ENCODE results near the gene LTK.

Gene LTK

DNA sequence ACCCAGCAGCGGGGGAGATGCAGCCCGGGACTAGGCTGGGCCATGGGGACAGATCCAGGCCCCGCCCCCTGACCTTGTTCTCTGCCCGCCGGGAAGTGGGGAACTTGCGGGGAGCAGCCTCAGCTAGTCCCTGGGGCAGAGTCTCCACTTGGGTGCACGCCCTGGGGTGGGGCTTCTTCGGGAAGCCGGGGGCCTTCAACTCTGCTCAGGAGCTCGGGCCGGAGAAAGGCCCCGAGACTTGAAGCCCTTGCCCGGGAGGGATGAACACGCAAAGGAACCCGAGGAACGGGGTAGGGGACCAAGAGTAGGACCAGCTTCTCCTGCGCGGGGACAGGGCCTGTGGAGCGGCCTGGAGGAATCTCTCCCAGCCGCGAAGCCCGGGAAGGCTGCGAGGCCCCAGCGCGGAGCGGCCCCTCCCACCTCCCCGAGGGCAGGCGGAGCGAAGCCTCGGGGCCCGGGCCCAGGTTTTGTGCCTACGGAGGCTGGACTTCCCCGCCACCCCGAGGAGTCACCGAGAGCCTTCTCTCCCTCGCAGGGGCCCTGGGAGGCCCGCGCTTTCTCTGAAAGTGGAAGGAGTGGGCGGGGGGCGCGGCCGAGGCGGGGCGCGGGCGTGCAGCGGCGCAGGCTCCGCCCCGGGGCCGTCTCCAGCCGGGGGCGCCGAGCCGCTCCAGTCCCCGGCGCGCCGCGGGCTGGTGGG lies 20.3 kb downstream of the LTK start, which contains the start of gene ITPKA:
ITPKA (plus strand) TSS at position 670 of the 697 bp plus-strand sequence. CDS start 54 bp downstream, outside the sequence.
- peaks cover 11% of the 10 kb centered on the region for H3K27me3 ChIP-seq (ENCODE audit: insufficient read depth, poor library complexity, severe bottlenecking)

GRCh38 chr15:41492597-41493204 lies 20.9 kb downstream of the LTK start:
- Histone ChIP-seq H3K4me1 (ENCODE audit: insufficient read depth, poor library complexity, severe bottlenecking) (peaks cover 15% of the 10 kb centered on the region), H3K4me3 (ENCODE audit: severe bottlenecking) (peak overlapping the region; percentile 49), H3K27me3 (ENCODE audit: insufficient read depth, poor library complexity, severe bottlenecking) (peaks cover 11% of the 10 kb centered on the region), H3K9me3 (ENCODE audit: severe bottlenecking) (no peaks in the 10 kb centered on the region), H3K36me3 (ENCODE audit: low read depth) (no peaks in the 10 kb centered on the region), H3K27ac (ENCODE audit: poor library complexity, severe bottlenecking) (peak overlapping the region; percentile 42)
- TF ChIP-seq, protein P1, sequence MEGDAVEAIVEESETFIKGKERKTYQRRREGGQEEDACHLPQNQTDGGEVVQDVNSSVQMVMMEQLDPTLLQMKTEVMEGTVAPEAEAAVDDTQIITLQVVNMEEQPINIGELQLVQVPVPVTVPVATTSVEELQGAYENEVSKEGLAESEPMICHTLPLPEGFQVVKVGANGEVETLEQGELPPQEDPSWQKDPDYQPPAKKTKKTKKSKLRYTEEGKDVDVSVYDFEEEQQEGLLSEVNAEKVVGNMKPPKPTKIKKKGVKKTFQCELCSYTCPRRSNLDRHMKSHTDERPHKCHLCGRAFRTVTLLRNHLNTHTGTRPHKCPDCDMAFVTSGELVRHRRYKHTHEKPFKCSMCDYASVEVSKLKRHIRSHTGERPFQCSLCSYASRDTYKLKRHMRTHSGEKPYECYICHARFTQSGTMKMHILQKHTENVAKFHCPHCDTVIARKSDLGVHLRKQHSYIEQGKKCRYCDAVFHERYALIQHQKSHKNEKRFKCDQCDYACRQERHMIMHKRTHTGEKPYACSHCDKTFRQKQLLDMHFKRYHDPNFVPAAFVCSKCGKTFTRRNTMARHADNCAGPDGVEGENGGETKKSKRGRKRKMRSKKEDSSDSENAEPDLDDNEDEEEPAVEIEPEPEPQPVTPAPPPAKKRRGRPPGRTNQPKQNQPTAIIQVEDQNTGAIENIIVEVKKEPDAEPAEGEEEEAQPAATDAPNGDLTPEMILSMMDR (IDR thresholded peaks at IDR 0.05; ENCODE audit: poor library complexity, severe bottlenecking), result no peak
- ATAC-seq (ENCODE audit: low read depth) (no peak; the same call in 2 of the 3 replicates), DNase-seq (ENCODE audit: low spot score) (no peak)

More for the DNA sequence above, 20.3 kb downstream of the LTK start, which contains the start of gene ITPKA:
- no peaks in the 10 kb centered on the region for H3K36me3 ChIP-seq (ENCODE audit: low read depth)
- TF ChIP-seq, protein P1 (IDR thresholded peaks at IDR 0.05; ENCODE audit: poor library complexity, severe bottlenecking), result no peak
- ATAC-seq (ENCODE audit: low read depth), result peak; percentile 59
- H3K4me3 ChIP-seq (ENCODE audit: severe bottlenecking), result peak within 1 kb of the TSS; percentile 49
- peaks cover 15% of the 10 kb centered on the region for H3K4me1 ChIP-seq (ENCODE audit: insufficient read depth, poor library complexity, severe bottlenecking)
- peak within 1 kb of the TSS; percentile 42 for H3K27ac ChIP-seq (ENCODE audit: poor library complexity, severe bottlenecking)
- peak; percentile 90 for DNase-seq (ENCODE audit: low spot score)
- H3K9me3 ChIP-seq (ENCODE audit: severe bottlenecking), result no peaks in the 10 kb centered on the region

DNA sequence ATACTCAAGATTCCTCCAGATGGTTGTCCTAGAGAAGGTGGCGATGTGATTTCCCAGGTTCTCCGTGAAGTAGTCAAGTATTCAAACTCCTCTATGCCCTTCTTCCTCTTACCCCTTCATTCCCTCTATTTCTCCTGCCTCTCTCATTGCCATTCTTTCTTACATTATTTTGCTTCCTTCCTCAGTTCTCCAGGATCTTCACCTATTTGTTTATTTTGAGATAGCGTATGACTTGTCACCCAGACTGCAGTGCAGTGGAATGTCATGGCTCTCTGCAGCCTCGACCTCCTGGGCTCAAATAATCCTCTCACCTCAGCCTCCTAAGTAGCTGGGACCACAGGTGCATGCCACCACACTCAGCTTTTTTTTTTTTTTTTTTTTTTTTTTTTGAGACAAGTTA lies 21.7 kb downstream of the LTK start:
- H3K27me3 ChIP-seq (ENCODE audit: insufficient read depth, poor library complexity, severe bottlenecking), result peaks cover 11% of the 10 kb centered on the region
- H3K4me3 ChIP-seq (ENCODE audit: severe bottlenecking), result no peak overlapping the region

DNA sequence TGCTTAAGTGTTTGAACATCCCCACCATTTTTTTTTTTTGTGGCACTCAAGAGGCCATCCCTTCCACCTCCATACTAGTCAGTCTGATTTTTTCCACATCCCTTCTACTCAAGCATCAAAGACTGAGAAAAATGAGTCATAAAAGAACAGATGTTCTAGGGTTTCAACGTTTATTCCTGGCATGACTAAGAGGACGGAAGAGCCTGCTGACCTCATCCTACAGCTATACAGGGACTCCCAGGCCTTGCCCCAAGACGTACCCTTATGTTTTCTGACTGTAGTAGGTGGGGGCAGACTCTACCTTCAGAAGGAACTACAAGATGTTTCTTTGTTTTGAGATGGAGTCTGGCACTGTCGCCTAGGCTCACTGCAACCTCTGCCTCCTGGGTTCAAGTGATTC lies 23.3 kb downstream of the LTK start:
- ATAC-seq (ENCODE audit: low read depth) (peak; percentile 79), DNase-seq (ENCODE audit: low spot score) (no peak)

More for the DNA sequence above, 21.7 kb downstream of the LTK start:
- TF ChIP-seq, protein P1 (IDR thresholded peaks at IDR 0.05; ENCODE audit: poor library complexity, severe bottlenecking), result no peak
- Histone ChIP-seq H3K27ac (ENCODE audit: poor library complexity, severe bottlenecking) (no peak overlapping the region), H3K36me3 (ENCODE audit: low read depth) (no peaks in the 10 kb centered on the region), H3K9me3 (ENCODE audit: severe bottlenecking) (no peaks in the 10 kb centered on the region), H3K4me1 (ENCODE audit: insufficient read depth, poor library complexity, severe bottlenecking) (peaks cover 15% of the 10 kb centered on the region)
- DNase-seq (ENCODE audit: low spot score) (no peak), ATAC-seq (ENCODE audit: low read depth) (no peak)

More for the DNA sequence above, 23.3 kb downstream of the LTK start:
- Histone ChIP-seq H3K9me3 (ENCODE audit: severe bottlenecking) (no peaks in the 10 kb centered on the region), H3K4me3 (ENCODE audit: severe bottlenecking) (no peak overlapping the region), H3K27ac (ENCODE audit: poor library complexity, severe bottlenecking) (peak overlapping the region; percentile 38), H3K27me3 (ENCODE audit: insufficient read depth, poor library complexity, severe bottlenecking) (peaks cover 11% of the 10 kb centered on the region), H3K4me1 (ENCODE audit: insufficient read depth, poor library complexity, severe bottlenecking) (peaks cover 15% of the 10 kb centered on the region), H3K36me3 (ENCODE audit: low read depth) (no peaks in the 10 kb centered on the region)
- TF ChIP-seq, protein P1 (IDR thresholded peaks at IDR 0.05; ENCODE audit: poor library complexity, severe bottlenecking), result no peak
